Measurements from ENCODE around the gene COQ4.

- TF ChIP-seq ESRRA (CRISPR knock-in tag; IDR thresholded peaks at IDR 0.05; ENCODE audit: borderline replicate concordance) = no peak
- TF ChIP-seq CTCF (IDR thresholded peaks at IDR 0.05) = no peak
- no peak for TF ChIP-seq RELA (CRISPR knock-in tag; IDR thresholded peaks at IDR 0.05; ENCODE audit: borderline replicate concordance)
- no peak for TF ChIP-seq IRF1 (CRISPR knock-in tag; IDR thresholded peaks at IDR 0.05)
- TF ChIP-seq CREB1 (CRISPR knock-in tag; IDR thresholded peaks at IDR 0.05) = no peak
- TF ChIP-seq, protein P1, sequence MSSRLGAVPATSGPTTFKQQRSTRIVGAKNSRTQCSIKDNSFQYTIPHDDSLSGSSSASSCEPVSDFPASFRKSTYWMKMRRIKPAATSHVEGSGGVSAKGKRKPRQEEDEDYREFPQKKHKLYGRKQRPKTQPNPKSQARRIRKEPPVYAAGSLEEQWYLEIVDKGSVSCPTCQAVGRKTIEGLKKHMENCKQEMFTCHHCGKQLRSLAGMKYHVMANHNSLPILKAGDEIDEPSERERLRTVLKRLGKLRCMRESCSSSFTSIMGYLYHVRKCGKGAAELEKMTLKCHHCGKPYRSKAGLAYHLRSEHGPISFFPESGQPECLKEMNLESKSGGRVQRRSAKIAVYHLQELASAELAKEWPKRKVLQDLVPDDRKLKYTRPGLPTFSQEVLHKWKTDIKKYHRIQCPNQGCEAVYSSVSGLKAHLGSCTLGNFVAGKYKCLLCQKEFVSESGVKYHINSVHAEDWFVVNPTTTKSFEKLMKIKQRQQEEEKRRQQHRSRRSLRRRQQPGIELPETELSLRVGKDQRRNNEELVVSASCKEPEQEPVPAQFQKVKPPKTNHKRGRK (CRISPR knock-in tag; IDR thresholded peaks at IDR 0.05; ENCODE audit: borderline replicate concordance) = no peak
- TF ChIP-seq, protein P2, sequence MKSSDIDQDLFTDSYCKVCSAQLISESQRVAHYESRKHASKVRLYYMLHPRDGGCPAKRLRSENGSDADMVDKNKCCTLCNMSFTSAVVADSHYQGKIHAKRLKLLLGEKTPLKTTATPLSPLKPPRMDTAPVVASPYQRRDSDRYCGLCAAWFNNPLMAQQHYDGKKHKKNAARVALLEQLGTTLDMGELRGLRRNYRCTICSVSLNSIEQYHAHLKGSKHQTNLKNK (CRISPR knock-in tag; IDR thresholded peaks at IDR 0.05) = no peak
- TF ChIP-seq AR (CRISPR knock-in tag; IDR thresholded peaks at IDR 0.05) = no peak
- TF ChIP-seq ZNF263 (CRISPR knock-in tag; IDR thresholded peaks at IDR 0.05; ENCODE audit: low read depth) = no peak
- TF ChIP-seq SMAD3 (CRISPR knock-in tag; IDR thresholded peaks at IDR 0.05; ENCODE audit: borderline replicate concordance) = no peak
- TF ChIP-seq CREM (CRISPR knock-in tag; IDR thresholded peaks at IDR 0.05) = no peak
- TF ChIP-seq ETV6 (CRISPR knock-in tag; IDR thresholded peaks at IDR 0.05) = no peak
Measured at GRCh38 chr9:128292009-128292408, 30.6 kb upstream of the COQ4 start.
